HEK293 (cell line): ENCODE data around the gene PWWP2B.

Experiments used
- CTCF ChIA-PET: fragments of 350-600 bp; formaldehyde crosslinking; extraction: SDS; loops from one replicate; lab custom pipeline; 2021; ENCODE audit warnings: antibody characterized with exemption; lab: Yijun Ruan, JAX
- POLR2A ChIA-PET: fragments of 300-600 bp; formaldehyde crosslinking; extraction: SDS; loops from one replicate; lab custom pipeline; 2020; ENCODE audit warnings: antibody characterized with exemption, inconsistent platforms; lab: Yijun Ruan, JAX
- H3K27ac ChIP-seq: fragments of 200-500 bp; sonication (Bioruptor generic); 2 replicates; pipeline ENCODE4 v1.5.1; 2014; ENCODE audit warnings: low read depth, low read length, control low read depth, inconsistent platforms; ENCODE audit errors: extremely low read depth
- H3K36me3 ChIP-seq, 2 experiments: fragments of 200-500 bp in 1 of 2; sonication (Bioruptor generic) in 1 of 2; 1 replicate in 1 of 2; 2 replicates in 1 of 2; pipeline ENCODE4 v1.5.1; 2014 to 2017; ENCODE audit warnings: inconsistent platforms in 2 of 2, low read length in 2 of 2; ENCODE audit not compliant: control insufficient read depth in 2 of 2, insufficient read depth in 1 of 2
- H3K4me1 ChIP-seq: fragments of 200-500 bp; sonication (Bioruptor generic); 2 replicates; pipeline ENCODE4 v1.5.1; 2014; ENCODE audit warnings: mild to moderate bottlenecking, low read length, inconsistent platforms; ENCODE audit not compliant: control insufficient read depth, insufficient read depth
- H3K4me3 ChIP-seq: 2 replicates; pipeline ENCODE4 v1.5.1; 2011; ENCODE audit warnings: low read depth, mild to moderate bottlenecking, control low read depth, low read length, moderate library complexity
- H3K9me3 ChIP-seq: fragments of 200-500 bp; sonication (Bioruptor generic); 2 replicates; pipeline ENCODE4 v1.5.1; 2014; ENCODE audit warnings: low read depth, low read length, inconsistent platforms; ENCODE audit not compliant: control insufficient read depth, insufficient read depth
- GLIS2 ChIP-seq: fragments of 450-650 bp; formaldehyde crosslinking; IDR thresholded peaks from 2 replicates; pipeline ENCODE4 v1.5.1; 2016; ENCODE audit warnings: missing biosample characterization, missing genetic modification characterization
- KLF1 ChIP-seq: fragments of 450-650 bp; formaldehyde crosslinking; IDR thresholded peaks from 2 replicates; pipeline ENCODE4 v1.5.1; 2016; ENCODE audit warnings: missing biosample characterization, missing genetic modification characterization
- ZBTB49 ChIP-seq: fragments of 450-650 bp; formaldehyde crosslinking; IDR thresholded peaks from 2 replicates; pipeline ENCODE4 v1.5.1; 2016; ENCODE audit warnings: missing biosample characterization, missing genetic modification characterization, low read depth
- ZEB2 ChIP-seq: fragments of 450-650 bp; formaldehyde crosslinking; IDR thresholded peaks from 2 replicates; pipeline ENCODE4 v1.5.1; 2016; ENCODE audit warnings: missing biosample characterization, missing genetic modification characterization
- ZIC2 ChIP-seq: fragments of 450-650 bp; formaldehyde crosslinking; IDR thresholded peaks from 2 replicates; pipeline ENCODE4 v1.5.1; 2016; ENCODE audit warnings: missing biosample characterization, missing genetic modification characterization
- ZNF140 ChIP-seq: fragments of 450-650 bp; formaldehyde crosslinking; IDR thresholded peaks from 2 replicates; pipeline ENCODE4 v1.5.1; 2016; ENCODE audit warnings: missing biosample characterization, missing genetic modification characterization
- ZNF37A ChIP-seq: fragments of 450-650 bp; IDR thresholded peaks from 2 replicates; pipeline ENCODE4 v1.5.1; 2018; ENCODE audit warnings: missing biosample characterization, missing genetic modification characterization
- ZNF544 ChIP-seq: fragments of 450-650 bp; formaldehyde crosslinking; IDR thresholded peaks from 2 replicates; pipeline ENCODE4 v1.5.0; 2017; ENCODE audit warnings: missing biosample characterization, missing genetic modification characterization
- ZNF610 ChIP-seq: fragments of 450-650 bp; formaldehyde crosslinking; IDR thresholded peaks from 2 replicates; pipeline ENCODE4 v1.5.1; 2016; ENCODE audit warnings: missing biosample characterization, missing genetic modification characterization, borderline replicate concordance
- ZNF639 ChIP-seq: fragments of 450-650 bp; formaldehyde crosslinking; IDR thresholded peaks from 2 replicates; pipeline ENCODE4 v1.5.1; 2016; ENCODE audit warnings: missing biosample characterization, missing genetic modification characterization
- ZNF837 ChIP-seq: fragments of 450-650 bp; formaldehyde crosslinking; IDR thresholded peaks from 2 replicates; pipeline ENCODE4 v1.5.1; 2016; ENCODE audit warnings: missing biosample characterization, missing genetic modification characterization

The PWWP2B gene

GRCh38 chr10:132464256-132465192, 67.5 kb downstream of the PWWP2B start:
- H3K27ac ChIP-seq = no peak overlapping the region
- H3K4me1 ChIP-seq = no peaks in the 10 kb centered on the region
- TF ChIP-seq ZIC2 (peak; percentile 72), GLIS2 (tag by site-specific recombination) (peak; percentile 77), ZEB2 (no peak), ZBTB49 (no peak)
- no peaks in the 10 kb centered on the region for H3K9me3 ChIP-seq
- ChIA-PET POLR2A (no interaction called here), CTCF (interaction anchor here (0.7 to 1.6 kb wide), 2 partner anchors 23 to 170 kb away, joined by 3 read pairs; no protein-coding TSS in a partner anchor)
- no peaks in the 10 kb centered on the region for H3K36me3 ChIP-seq
- no peak overlapping the region for H3K4me3 ChIP-seq

- H3K36me3 ChIP-seq = no peaks in the 10 kb centered on the region
- H3K27ac ChIP-seq = no peak overlapping the region
- no peaks in the 10 kb centered on the region for H3K9me3 ChIP-seq
- ChIA-PET POLR2A (no interaction called here), CTCF (interaction anchor here (1.6 kb wide), 1 partner anchor 169 kb away, joined by 3 read pairs; no protein-coding TSS in a partner anchor)
- no peak overlapping the region for H3K4me3 ChIP-seq
- no peaks in the 10 kb centered on the region for H3K4me1 ChIP-seq
- TF ChIP-seq KLF1 (tag by site-specific recombination) = peak; percentile 79
- TF ChIP-seq ZNF639 (tag by site-specific recombination) = no peak
- TF ChIP-seq ZNF37A (tag by site-specific recombination) = no peak
These were observed 68.3 kb downstream of the PWWP2B start for GRCh38 chr10:132465193-132465888.

- POLR2A ChIA-PET = no interaction called here
- Histone ChIP-seq H3K27ac (no peak overlapping the region), H3K36me3 (no peaks in the 10 kb centered on the region), H3K9me3 (no peaks in the 10 kb centered on the region), H3K4me3 (no peak overlapping the region), H3K4me1 (no peaks in the 10 kb centered on the region)
- no peak for TF ChIP-seq ZNF140 (tag by site-specific recombination)
- no peak for TF ChIP-seq ZNF837 (tag by site-specific recombination)
- no peak for TF ChIP-seq ZNF610 (tag by site-specific recombination)
- TF ChIP-seq KLF1 (tag by site-specific recombination) = no peak
- TF ChIP-seq ZNF544 (tag by site-specific recombination) = no peak
- no peak for TF ChIP-seq ZEB2
- peak; percentile 71 for TF ChIP-seq ZIC2
- CTCF ChIA-PET = interaction anchor here (1.6 kb wide), 1 partner anchor 168 kb away, joined by 3 read pairs; no protein-coding TSS in a partner anchor
These were observed 69.0 kb downstream of the PWWP2B start for GRCh38 chr10:132465889-132466519.
